Measurements from ENCODE around the gene NDUFV1.
"Not testable (repeated sequence)": the region's sequence is repeated elsewhere in the genome, so short reads cannot be mapped to it uniquely, and the experiment has no call there.

Gene NDUFV1

GRCh38 chr11:67628710-67629385, 22.1 kb downstream of the NDUFV1 start:
- DNase-seq: no peak

GRCh38 chr11:67629386-67630227, 22.9 kb downstream of the NDUFV1 start, which contains the start of gene NUDT8:
TSS of gene NUDT8 (minus strand) at chr11:67629937. CDS start at chr11:67629911, 26 bp downstream.
- peak; percentile 95 for DNase-seq

DNA sequence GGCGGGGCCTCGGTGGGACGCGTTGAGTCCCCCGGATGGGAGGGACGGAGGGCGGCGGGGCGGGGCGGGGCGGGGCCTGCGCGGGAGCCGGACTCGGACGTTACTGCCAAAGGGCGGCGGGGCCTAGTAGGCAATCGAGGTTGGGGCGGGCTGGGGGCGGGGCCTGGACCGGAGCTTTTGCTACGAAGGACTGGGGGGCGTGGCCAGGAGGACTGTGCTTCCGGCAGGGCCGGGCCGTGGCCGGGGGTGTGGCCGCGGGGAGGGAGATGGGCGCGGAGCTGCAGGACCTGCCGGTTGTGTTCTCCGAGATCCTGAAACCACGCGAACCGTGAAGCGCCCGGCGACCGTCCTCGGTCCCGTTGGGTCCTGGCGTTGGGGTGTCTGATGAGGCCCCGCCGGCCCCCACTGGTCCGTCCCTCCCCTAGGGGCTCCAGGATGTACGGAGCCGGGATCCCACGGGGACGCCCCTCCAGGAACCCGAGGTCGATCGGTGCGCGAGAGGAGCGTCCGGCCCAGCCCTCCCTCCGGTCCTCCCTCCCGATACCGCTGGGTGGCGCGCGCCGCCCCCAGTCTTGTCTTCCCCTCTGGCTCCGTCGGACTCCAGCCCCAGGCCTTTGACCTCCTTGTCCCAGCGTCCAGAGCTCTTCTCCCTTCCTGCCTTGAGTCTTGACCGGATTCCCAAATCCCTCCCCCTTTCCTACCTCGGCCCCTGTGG, 23.6 kb downstream of the NDUFV1 start:
- peak; percentile 99 for DNase-seq

DNA sequence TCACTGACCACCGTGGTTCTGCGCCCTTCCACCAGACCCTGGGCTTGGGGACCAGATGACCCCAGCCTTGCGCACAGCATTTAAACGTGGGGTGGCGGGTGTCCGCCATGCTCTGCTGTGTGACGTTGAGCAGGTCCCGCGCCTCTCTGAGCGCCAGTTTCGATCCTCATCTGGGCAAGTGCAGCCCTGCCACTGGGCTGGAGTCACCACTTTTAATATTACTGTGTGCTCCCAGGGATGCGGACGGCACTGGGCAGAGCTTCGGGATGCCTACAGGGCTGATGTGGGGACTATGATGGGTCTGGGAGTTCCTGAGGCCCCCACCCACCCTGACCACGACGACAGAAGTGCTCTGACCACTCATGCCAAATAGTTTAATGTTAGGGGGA, 24.2 kb downstream of the NDUFV1 start:
- no peak for DNase-seq

DNA sequence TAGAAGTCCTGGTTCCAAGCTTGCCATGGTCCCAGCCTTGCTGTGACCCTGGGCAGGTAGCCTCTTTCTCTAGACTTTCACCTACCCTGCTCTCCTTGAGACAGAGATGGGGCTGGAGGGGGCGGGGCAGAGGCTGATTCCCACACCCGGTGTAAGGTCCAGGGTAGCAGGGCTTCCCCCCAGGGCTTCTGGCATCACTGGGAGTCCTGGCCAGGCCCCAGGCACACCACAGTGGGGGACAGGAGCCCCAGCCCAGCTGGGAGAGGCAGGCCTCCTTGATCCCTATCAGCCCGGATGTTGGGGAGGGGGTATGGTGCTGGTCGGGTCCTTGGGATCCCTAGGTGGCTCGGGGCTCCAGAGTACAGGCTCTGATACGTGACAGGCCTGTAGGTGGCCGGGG, 24.7 kb downstream of the NDUFV1 start:
- DNase-seq: no peak

DNA sequence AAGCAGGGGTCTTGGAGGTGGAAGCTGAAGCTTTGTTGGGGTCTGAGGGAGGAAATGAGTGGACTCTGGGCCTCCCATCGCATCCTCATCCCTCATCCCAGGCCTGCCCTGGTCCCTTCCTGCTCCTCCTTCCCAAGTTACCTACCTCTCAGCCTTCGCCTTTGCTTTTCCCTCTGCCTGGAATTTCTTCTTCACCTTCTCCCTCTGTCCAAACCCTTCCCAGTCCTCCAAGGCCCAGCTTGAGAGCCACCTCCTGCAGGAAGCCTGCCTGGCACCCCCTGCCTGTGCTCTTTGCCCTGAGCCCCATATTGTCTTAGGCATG, 25.1 kb downstream of the NDUFV1 start:
- no peak for DNase-seq

DNA sequence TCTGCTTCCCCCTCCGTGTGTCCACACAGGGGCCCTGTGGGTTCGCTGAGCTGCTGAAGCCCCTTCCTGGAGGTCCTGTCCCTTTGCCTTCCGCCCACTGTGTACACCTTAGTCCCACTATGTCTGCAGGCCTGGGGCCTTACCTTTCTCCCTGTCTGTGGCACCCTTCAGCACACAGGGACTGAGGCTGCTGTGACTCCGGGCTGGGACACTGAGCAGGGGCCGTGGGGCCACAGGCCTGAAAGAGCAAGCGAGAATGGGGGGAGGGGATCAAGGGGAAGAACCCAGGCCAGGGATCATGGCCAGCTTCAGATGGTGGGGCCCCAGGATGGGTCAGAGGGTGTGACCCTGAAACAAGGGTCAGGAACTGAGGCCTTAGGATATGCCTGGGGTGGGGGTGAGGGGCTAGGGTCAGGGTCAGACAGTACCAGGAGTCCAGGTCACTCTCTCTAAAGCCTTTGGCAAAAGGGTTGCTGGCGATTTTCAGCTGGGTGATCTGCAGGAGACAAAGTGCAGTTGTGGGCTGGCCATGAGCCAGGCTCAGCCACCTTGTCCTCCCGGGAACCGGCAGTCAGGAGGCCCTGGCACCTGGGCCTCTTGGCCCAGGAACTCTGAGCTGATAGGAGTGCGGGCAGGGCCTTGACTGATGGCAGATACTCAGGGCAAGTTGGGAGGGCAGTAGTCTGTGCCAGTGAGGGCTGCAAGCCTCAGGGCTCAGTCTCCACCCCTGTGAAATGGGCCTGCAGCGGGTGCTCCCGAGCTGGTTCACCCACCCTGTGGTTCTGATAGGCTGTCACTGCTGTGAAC, 25.6 kb downstream of the NDUFV1 start:
- DNase-seq: peak; percentile 59

GRCh38 chr11:67632982-67633755, 26.4 kb downstream of the NDUFV1 start:
- DNase-seq: no peak

GRCh38 chr11:67633758-67634365, 27.1 kb downstream of the NDUFV1 start:
- no peak for DNase-seq

DNA sequence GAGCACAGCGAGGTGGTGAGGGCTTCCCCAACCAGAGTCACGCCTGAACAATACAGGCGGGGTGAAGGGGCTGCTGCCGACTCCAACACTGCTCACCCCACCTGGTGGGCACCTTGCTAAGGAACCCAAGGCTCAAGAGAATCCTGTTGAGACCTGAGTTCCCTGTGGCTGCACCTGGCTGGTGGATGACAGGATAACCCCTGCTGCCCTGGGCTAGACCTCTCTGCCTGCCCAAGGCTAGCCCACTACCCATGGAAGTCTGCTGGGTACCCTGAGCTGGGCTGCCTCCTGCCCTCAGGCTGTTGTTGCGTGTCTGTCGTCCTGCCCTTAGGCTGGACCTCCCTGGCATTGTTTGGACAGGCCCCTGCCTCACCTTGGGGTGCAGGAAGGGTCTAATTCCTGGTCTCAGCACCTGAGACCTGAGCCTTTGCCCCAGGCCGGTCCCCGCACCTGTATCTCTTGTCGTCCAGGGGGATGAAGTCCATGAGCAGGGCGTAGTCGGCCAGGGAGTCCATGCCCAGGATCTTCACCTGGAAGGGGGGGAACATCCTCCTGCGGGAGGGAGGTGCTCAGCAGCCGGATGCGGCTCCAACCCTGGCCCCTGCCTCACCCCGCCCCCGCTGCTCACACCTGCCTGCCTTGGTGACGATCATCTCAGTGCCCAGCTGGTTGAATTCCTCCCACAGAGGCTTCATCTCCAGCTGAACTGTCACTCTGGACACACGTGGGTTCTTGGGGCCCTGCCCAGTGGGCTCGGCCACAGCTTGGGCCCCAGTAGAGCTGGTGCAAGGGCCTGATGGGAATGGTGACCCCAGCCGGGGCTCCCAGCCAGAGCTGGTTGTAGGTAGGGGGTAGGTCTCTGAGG, 27.9 kb downstream of the NDUFV1 start:
- DNase-seq: no peak

- no peak for DNase-seq
Measured at GRCh38 chr11:67635231-67635521, 28.4 kb downstream of the NDUFV1 start.

DNA sequence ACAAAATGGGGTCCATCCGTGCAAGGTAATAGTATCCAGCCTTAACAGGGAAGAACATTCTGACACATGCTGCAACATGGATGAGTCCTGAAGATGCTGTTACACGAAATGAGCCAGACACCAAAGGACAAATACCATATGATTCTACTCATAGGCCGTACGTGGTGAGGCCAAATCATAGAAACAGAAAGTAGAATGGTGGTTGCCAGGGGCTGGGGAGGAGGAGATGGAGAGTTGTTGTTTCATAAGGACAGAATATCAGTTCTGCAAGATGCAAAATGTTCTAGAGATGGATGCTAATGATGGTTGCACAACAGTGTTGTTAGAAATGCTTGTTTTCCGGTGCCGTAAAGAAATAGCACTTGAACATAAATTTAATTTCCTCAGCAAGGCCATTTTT, 30.2 kb downstream of the NDUFV1 start:
- no peak for DNase-seq

DNA sequence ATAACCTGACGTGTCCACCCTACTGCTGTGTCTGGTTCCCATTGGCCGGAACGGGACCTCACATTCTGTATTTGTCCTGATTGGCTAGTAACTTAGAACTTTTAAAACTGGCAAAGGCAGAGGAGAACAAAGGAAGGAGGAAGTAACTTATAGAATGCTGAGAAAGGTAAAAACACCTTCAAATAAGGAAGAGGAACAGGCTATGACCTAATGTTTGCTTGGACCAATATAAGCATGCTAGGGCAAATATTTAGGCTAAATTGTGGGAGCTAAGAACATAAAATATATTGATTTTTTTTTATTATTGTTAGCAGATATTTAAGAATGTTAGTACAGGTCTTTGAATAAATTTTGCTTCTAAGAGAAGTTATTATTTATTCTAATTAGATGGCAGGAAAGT, 30.7 kb downstream of the NDUFV1 start:
- DNase-seq: not testable (repeated sequence)

DNA sequence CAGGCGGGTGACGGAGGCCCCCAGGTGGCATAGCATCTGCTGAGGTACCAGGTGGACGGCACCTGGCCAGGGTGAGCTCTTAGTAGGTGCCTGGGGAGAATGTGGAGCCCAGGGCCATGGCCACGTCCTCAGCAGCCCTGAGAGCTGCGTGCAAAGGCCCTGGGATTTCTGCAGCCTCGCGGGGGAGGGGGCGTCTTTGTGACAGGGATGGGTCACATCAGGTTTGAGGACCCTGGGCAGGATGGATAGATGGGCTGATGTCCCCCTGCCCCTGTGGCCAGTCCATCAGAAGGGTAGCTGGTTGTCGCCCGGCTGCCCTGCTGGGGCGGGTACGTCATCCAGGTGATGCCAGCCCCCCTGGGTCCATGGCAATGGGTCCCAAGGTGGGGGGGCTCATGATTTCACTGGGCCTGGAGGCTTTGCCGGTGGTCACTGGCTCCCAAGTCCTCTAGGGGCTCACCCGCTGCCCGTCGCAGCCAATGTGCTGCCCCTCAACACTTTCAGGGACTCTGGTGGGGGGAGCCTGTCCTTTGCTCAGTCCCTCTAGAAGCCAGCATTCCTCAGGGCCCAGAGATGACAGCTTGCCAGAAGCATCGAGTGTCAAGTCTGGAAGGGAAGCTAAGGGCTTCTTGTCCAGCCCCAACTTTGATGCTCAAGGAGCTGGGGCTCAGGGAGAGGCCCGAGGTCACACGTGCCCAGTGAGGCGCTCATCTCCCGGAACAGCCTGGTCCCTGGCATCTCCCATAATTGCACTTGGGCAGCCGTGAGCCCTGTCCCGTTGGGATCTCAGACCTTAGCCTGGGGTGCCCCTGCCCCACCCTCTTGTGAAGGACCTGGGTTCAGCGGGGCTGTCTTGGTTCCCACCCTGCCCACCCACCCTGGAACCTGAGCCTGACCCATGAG, 32.0 kb downstream of the NDUFV1 start:
- DNase-seq: no peak

DNA sequence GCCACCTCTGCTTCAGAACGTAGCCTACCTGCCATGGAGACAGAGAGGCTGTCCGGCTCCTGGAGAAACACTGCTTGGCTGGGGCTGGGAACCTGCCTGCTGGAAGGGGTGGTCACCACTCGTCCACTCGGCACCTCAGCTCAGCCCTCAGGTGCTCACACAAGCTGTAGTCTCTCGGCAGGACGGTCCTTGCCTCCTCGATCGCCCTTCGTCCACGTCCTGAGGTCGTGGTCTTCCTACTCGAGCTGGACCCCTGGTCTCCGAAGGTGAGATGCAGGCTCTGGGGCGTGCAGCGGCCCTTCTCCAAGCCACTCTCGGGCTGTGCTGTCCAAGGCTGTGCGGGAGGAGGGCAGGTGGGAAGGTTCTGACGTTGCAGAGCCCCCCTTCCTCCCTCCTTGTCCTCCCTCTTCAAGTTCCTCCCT, 32.7 kb downstream of the NDUFV1 start, which contains the start of gene TBX10:
TBX10 (minus strand) TSS at position 326 of the 422 bp plus-strand sequence; CDS start at position 35, 291 bp downstream.
- DNase-seq: no peak

DNA sequence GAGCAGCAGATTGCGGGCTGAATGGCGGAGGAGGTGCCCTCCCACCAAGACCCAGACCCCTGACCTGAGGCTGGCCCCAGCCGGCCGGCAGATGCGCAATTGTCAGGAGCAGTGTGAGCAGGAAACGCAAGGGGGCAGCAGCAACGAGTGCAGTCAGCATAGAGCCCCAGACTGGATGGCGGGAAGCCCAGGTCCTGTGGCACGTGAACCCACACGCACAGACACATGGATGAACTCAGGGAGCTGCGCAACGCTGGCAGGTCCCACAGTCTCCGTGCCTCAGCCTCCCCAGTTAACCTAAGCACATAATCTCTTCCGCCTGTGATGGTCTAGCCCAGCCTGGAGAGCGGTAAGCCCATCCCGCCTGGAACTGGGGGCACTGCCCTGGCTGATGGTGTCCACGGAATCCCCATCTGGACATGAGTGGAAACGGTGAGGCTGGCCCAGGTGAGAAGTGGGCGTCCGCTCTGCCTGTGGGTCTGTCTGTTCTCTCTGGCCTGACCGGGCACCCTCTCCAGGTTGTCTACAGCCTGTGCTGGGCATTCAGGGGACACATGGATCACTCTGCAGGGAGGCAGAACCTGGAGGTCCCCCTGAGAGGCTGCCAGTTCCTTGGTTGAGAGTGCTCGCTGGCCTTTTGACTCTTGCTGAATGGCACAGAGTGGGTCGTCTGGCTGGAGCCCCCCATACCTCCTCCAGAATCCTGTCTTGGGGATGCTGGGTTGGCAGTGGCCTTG, 33.5 kb downstream of the NDUFV1 start:
- DNase-seq: peak; percentile 81

DNA sequence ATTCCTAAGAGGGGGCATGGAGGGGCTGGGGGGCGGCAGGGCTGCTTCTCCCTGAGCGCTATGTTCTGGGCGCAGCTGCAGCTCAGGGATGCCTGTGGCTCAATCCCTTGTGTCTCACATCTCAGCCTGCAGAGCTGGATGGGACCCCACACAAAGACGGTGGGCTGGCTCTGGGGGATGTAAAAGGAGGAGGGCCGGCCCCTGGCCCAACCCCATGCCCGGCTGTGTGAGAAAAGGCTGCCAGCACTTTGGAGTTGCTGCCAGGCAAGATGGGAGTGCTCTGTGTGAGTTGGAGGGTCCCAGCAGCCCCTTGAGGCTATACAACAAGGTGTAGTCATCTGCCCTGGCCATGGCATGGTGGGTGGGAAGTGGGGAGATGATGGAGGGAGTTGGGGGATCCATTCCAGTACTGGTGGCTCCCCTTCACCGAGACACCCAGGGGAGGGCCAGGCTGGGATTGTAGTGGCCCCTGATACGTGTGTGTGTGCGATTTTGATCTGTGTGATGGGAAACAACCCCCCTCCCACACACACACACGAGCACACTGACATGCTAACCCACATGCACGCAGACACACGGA, 34.1 kb downstream of the NDUFV1 start:
- no peak for DNase-seq

All from hematopoietic multipotent progenitor cell treated with erythropoietin and hydrocortisone succinate and interleukin-3 and kit ligand, for 4 days (in vitro differentiated cells).